Smooth muscle cell (in vitro differentiated cells): Measurements from ENCODE around the gene WNK2. TPM values are rescaled to one million over a fixed set of nuclear protein-coding genes. Genes with fewer than 3 reads are reported as not detected.

Experiments used
- DNase-seq: peaks from one replicate; lab custom pipeline; 2025; ENCODE audit not compliant: unreplicated experiment; lab: John Stamatoyannopoulos, UW
- H2AFZ ChIP-seq: fragments of 200-600 bp; sonication (generic); 2 replicates; pipeline ENCODE4 v1.6.0; 2016; ENCODE audit warnings: antibody characterized with exemption, low read depth, mild to moderate bottlenecking
- H3F3A ChIP-seq: fragments of 200-600 bp; sonication (generic); 2 replicates; pipeline ENCODE4 v1.6.0; 2017; ENCODE audit warnings: antibody characterized with exemption, low read depth
- H3K27ac ChIP-seq: fragments of 200-600 bp; sonication (generic); 2 replicates; pipeline ENCODE4 v1.5.1; 2016; ENCODE audit warnings: low read depth, mild to moderate bottlenecking
- H3K27me3 ChIP-seq: fragments of 200-600 bp; sonication (generic); 2 replicates; pipeline ENCODE4 v1.6.1; 2016; ENCODE audit warnings: low read depth, mild to moderate bottlenecking
- H3K36me3 ChIP-seq: fragments of 200-600 bp; sonication (generic); 2 replicates; pipeline ENCODE4 v1.5.1; 2016; ENCODE audit warnings: low read depth
- H3K4me1 ChIP-seq: fragments of 200-600 bp; sonication (generic); 2 replicates; pipeline ENCODE4 v1.5.1; 2016; ENCODE audit warnings: low read depth
- H3K4me2 ChIP-seq: fragments of 200-600 bp; sonication (generic); 2 replicates; pipeline ENCODE4 v1.6.0; 2016; ENCODE audit warnings: mild to moderate bottlenecking
- H3K4me3 ChIP-seq: fragments of 200-600 bp; sonication (generic); 2 replicates; pipeline ENCODE4 v1.5.1; 2016; ENCODE audit warnings: mild to moderate bottlenecking
- H3K79me2 ChIP-seq: fragments of 200-600 bp; sonication (generic); 2 replicates; pipeline ENCODE4 v1.6.0; 2016; ENCODE audit warnings: low read depth, mild to moderate bottlenecking
- H3K9ac ChIP-seq: fragments of 200-600 bp; sonication (generic); 2 replicates; pipeline ENCODE4 v1.6.0; 2016; ENCODE audit warnings: low read depth
- H3K9me3 ChIP-seq: fragments of 200-600 bp; sonication (generic); replicated peaks from 2 replicates; pipeline ENCODE4 v1.5.1; 2016; ENCODE audit warnings: low read depth
- H4K20me1 ChIP-seq: fragments of 200-600 bp; sonication (generic); 2 replicates; pipeline ENCODE4 v1.6.0; 2016; ENCODE audit warnings: low read depth
- WGBS: methylation state at CpG from one replicate; pipeline ENCODE4 v1.1.7; 2016; ENCODE audit warnings: low lambda C conversion rate; 5-methylcytosine and 5-hydroxymethylcytosine counted together
- polyA plus RNA-seq: library from polyadenylated mRNA; unstranded; fragments of >200 nt; fragmentation: Nextera tagmentation; extraction: Ambion mirVana; gene quantifications from 2 replicates; pipeline ENCODE4 v1.2.1, GENCODE V29; 2016
- total RNA-seq: library from RNA; depleted of rRNA; stranded (reverse); fragments of >200 nt; gene quantifications from 2 replicates; pipeline ENCODE4 v1.2.3, GENCODE V29; 2014
- TF ChIP-seq, protein P1 (sequence below): fragments of 200-600 bp; sonication (generic); IDR thresholded peaks from 2 replicates; pipeline ENCODE4 v1.5.1; 2017; ENCODE audit warnings: borderline replicate concordance, mild to moderate bottlenecking, antibody characterized with exemption; ENCODE audit not compliant: insufficient read depth, poor library complexity, severe bottlenecking

The WNK2 gene
- total and polyA plus RNA-seq, 2 experiments from 2014 or later = 0.27 to 0.31 TPM

DNA sequence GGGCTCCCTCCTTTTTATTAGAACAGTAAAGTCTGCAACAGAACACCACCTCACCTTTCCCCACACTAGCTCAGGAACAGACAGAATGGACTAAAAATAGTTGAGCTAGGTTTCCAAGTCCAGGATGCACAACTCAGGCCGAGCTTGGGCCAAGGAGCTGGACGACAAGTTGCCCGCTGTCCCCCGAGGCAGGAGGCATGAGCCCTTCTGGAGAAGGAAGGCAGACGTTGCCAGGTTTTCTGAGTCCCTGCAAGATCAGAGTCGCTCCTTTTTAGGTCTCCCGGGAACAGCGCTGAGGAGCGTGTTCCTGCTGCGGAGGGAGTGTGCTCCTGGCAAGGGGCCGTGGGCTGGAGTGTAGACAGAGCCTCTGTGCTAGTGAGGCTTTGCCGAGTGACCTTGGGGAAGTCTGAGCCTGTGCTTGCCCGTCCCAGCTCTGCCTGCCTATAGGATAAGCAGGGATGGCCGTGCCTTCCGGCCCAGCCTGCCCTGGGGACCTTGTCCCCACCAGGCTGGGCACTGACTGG, 121.6 kb downstream of the WNK2 start:
- no peaks in the 10 kb centered on the region for H4K20me1 ChIP-seq
- H3K27me3 ChIP-seq = no peaks in the 10 kb centered on the region
- WGBS = 90% methylated on average over 15 of the region's 15 CpGs
- no peak overlapping the region for H3K27ac ChIP-seq
- no peaks in the 10 kb centered on the region for H3K79me2 ChIP-seq
- H3K4me3 ChIP-seq = no peak overlapping the region
- H2AFZ ChIP-seq = no peak overlapping the region
- TF ChIP-seq, protein P1, sequence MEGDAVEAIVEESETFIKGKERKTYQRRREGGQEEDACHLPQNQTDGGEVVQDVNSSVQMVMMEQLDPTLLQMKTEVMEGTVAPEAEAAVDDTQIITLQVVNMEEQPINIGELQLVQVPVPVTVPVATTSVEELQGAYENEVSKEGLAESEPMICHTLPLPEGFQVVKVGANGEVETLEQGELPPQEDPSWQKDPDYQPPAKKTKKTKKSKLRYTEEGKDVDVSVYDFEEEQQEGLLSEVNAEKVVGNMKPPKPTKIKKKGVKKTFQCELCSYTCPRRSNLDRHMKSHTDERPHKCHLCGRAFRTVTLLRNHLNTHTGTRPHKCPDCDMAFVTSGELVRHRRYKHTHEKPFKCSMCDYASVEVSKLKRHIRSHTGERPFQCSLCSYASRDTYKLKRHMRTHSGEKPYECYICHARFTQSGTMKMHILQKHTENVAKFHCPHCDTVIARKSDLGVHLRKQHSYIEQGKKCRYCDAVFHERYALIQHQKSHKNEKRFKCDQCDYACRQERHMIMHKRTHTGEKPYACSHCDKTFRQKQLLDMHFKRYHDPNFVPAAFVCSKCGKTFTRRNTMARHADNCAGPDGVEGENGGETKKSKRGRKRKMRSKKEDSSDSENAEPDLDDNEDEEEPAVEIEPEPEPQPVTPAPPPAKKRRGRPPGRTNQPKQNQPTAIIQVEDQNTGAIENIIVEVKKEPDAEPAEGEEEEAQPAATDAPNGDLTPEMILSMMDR = no peak
- no peaks in the 10 kb centered on the region for H3K36me3 ChIP-seq
- no peaks in the 10 kb centered on the region for H3K9me3 ChIP-seq
- no peak for DNase-seq
- H3K4me1 ChIP-seq = no peaks in the 10 kb centered on the region
- H3K4me2 ChIP-seq = no peak overlapping the region
- H3K9ac ChIP-seq = no peak overlapping the region
- H3F3A ChIP-seq = no peaks in the 10 kb centered on the region

DNA sequence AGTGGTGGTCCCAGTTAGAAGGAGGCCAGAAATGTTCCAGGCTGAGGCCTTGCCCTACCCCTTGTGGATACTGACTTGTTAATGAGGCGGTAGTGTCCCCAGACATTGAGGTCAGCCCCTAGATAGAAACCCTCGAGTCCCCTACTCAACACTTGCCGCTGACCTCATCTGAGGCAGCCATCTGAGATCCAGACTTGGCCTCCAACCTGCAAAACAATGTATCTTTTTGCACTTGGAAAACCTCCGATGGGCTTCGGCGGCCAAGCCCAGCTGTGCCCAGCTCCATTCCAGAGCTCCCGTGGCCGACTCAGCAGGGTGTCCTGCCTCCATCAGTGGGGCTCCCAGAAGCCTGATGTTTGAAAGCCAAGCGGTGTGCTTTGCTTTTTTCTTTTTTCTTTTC, 122.1 kb downstream of the WNK2 start:
- TF ChIP-seq, protein P1 = no peak
- H2AFZ ChIP-seq = no peak overlapping the region
- H3K36me3 ChIP-seq = no peaks in the 10 kb centered on the region
- H3K79me2 ChIP-seq = no peaks in the 10 kb centered on the region
- no peaks in the 10 kb centered on the region for H3F3A ChIP-seq
- no peak overlapping the region for H3K4me2 ChIP-seq
- WGBS = 85% methylated on average over 9 of the region's 9 CpGs
- no peaks in the 10 kb centered on the region for H4K20me1 ChIP-seq
- H3K9ac ChIP-seq = no peak overlapping the region
- H3K4me1 ChIP-seq = no peaks in the 10 kb centered on the region
- no peaks in the 10 kb centered on the region for H3K9me3 ChIP-seq
- DNase-seq = no peak
- H3K27me3 ChIP-seq = no peaks in the 10 kb centered on the region
- H3K4me3 ChIP-seq = no peak overlapping the region
- no peak overlapping the region for H3K27ac ChIP-seq

DNA sequence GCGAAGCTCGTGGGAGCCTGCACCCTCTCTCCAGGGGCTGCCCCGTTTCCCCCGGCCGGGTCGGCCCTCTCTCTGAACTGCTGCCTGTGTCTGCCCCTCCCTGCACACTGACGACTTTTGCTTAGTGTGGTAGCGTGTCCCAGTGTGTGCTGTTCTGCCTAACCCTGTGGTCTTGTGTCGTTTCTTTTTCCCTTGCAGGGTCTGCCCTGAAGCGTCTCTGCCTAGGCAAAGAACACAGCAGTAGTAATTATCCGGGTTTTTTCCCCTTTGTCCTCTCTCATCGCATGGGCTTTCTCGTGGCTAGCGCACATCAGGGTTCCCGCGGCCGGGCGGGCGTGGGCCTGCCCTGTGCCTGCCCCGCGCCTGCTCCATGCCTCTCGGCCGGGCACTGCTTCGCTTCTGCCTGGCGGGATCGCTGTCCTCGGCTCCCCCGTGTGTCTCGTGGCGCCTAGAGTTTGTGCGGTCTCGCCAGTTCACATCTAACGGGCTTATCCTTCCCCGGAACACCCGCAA, 122.7 kb downstream of the WNK2 start:
- H3K27ac ChIP-seq = no peak overlapping the region
- H3F3A ChIP-seq = no peaks in the 10 kb centered on the region
- no peak for DNase-seq
- H3K79me2 ChIP-seq = no peaks in the 10 kb centered on the region
- no peak overlapping the region for H3K4me2 ChIP-seq
- no peak overlapping the region for H3K4me3 ChIP-seq
- H3K9me3 ChIP-seq = no peaks in the 10 kb centered on the region
- H2AFZ ChIP-seq = no peak overlapping the region
- no peak overlapping the region for H3K9ac ChIP-seq
- no peaks in the 10 kb centered on the region for H3K36me3 ChIP-seq
- no peaks in the 10 kb centered on the region for H4K20me1 ChIP-seq
- 94% methylated on average over 35 of the region's 35 CpGs for WGBS
- no peaks in the 10 kb centered on the region for H3K4me1 ChIP-seq
- H3K27me3 ChIP-seq = no peaks in the 10 kb centered on the region
- TF ChIP-seq, protein P1 = no peak
